ENCODE results near the gene SMIM28. TPM values are rescaled to one million over a fixed set of nuclear protein-coding genes. Genes with fewer than 3 reads are reported as not detected.

The SMIM28 gene
- total RNA-seq, 1 donor from 2014 or later = not detected

DNA sequence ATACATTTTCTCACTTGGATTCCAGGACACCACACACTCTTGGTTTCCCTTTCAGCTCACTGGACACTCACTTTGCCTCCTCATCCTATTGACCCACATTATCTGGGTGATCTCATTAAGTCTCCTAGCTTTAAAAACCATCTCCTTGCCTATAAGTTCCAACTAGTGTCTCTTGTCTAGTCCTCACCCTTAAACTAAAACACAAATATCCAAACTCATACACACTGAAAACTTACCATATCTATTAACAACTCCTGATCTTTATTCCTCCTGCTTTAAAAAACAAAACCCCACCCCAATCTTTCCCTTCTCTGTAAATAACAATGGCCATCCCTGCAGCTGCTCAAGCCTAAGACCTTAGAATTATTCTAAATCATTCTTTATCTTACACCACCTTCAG, 3.5 kb upstream of the SMIM28 start:
- H3K9me3 ChIP-seq (replicated peaks) = no peaks in the 10 kb centered on the region
- TF ChIP-seq CTCF (IDR thresholded peaks at IDR 0.05; ENCODE audit: borderline replicate concordance) = no peak
- no peak for DNase-seq
- no peak overlapping the region for H3K27ac ChIP-seq (replicated peaks)
- intact Hi-C loops (cut with micrococcal nuclease) = no loop called here
- no peaks in the 10 kb centered on the region for H3K4me1 ChIP-seq
- H3K4me3 ChIP-seq = no peak overlapping the region
- H3K27me3 ChIP-seq (ENCODE audit: low read depth) = no peaks in the 10 kb centered on the region
- H3K36me3 ChIP-seq = no peaks in the 10 kb centered on the region

DNA sequence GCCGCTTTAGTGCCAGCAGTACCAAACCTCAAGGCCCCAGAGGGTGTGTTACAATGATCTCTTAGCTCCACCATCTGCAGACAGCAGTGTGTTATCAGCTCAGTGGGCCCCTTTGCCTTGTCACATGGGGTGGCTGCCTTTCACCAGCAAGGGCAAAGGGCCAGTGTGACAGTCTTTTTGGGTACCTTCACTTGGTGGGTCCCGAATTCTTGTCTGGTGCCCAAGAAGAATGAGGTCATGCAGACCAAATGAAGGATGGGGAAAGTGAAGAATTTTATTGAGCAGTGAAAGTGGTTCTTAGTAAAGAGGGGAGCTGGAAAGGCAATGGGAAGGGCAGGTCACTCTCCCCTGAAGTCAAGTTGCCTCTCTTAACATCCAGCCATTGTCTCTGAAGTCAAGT, 2.9 kb upstream of the SMIM28 start:
- Histone ChIP-seq H3K27ac (replicated peaks) (no peak overlapping the region), H3K9me3 (replicated peaks) (no peaks in the 10 kb centered on the region), H3K27me3 (ENCODE audit: low read depth) (no peaks in the 10 kb centered on the region), H3K4me1 (no peaks in the 10 kb centered on the region), H3K36me3 (no peaks in the 10 kb centered on the region), H3K4me3 (no peak overlapping the region)
- intact Hi-C loops (cut with micrococcal nuclease) = no loop called here
- no peak for TF ChIP-seq CTCF (IDR thresholded peaks at IDR 0.05; ENCODE audit: borderline replicate concordance)
- DNase-seq = no peak

GRCh38 chr6:138377042-138377441, 663 bp upstream of the SMIM28 start:
- no peak for DNase-seq
- intact Hi-C loops (cut with micrococcal nuclease) = no loop called here
- Histone ChIP-seq H3K9me3 (replicated peaks) (no peaks in the 10 kb centered on the region), H3K27ac (replicated peaks) (no peak overlapping the region), H3K36me3 (no peaks in the 10 kb centered on the region), H3K27me3 (ENCODE audit: low read depth) (no peaks in the 10 kb centered on the region), H3K4me3 (no peak overlapping the region), H3K4me1 (no peaks in the 10 kb centered on the region)
- no peak for TF ChIP-seq CTCF (IDR thresholded peaks at IDR 0.05; ENCODE audit: borderline replicate concordance)

DNA sequence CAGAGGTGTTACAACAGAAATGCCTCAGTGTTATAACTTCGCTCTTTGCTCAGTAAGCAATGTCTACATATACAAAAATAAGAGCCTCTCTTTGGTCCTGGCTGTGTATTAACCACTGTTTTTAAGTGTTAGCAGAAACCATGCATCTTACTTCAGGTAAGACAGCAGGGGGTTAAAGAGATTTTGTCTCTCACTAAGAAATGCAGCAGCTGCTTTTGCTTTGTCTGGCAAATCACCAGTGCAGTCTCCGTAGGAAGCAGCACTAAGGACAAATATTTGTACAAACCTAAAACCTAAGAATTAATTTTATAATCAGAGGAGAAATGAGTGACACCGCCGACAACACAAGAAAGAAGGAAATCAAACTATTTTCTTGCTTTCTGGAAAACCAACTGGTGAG, 758 bp downstream of the SMIM28 start:
- Histone ChIP-seq H3K36me3 (no peaks in the 10 kb centered on the region), H3K4me3 (no peak overlapping the region), H3K27ac (replicated peaks) (no peak overlapping the region), H3K9me3 (replicated peaks) (no peaks in the 10 kb centered on the region), H3K4me1 (no peaks in the 10 kb centered on the region), H3K27me3 (ENCODE audit: low read depth) (no peaks in the 10 kb centered on the region)
- TF ChIP-seq CTCF (IDR thresholded peaks at IDR 0.05; ENCODE audit: borderline replicate concordance) = no peak
- no peak for DNase-seq
- intact Hi-C loops (cut with micrococcal nuclease) = no loop called here

DNA sequence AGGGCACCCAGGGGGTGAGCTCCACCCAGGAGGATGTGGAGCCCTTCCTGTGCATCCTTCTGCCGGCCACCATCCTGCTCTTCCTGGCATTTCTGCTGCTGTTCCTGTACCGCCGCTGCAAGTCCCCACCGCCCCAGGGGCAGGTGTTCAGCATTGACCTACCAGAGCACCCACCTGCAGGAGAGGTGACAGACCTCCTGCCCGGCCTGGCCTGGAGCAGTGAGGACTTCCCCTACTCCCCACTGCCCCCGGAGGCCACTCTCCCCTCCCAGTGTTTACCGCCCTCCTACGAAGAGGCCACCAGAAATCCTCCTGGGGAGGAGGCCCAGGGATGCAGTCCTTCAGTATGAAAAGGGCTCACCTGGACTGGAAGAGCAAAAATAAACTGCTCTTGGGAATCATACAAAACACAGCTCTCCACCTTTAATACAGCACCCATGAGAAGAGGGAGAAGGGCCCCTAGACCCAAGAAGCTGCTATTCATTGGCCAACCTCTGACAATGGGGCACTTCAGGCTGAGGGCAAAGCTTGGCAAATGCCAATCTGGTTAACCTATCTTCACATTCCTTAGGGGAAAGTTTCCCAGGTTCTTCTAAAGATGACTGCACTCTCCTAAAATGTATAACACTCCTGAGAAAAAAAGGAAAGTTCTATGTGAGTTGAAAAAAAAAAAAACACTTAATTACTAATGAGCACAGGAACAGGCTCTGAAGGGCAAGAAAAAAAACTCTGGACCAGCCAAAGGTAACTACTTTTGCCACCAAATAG, 5.0 kb downstream of the SMIM28 start:
- no peaks in the 10 kb centered on the region for H3K27me3 ChIP-seq (ENCODE audit: low read depth)
- TF ChIP-seq CTCF (IDR thresholded peaks at IDR 0.05; ENCODE audit: borderline replicate concordance) = no peak
- no peaks in the 10 kb centered on the region for H3K4me1 ChIP-seq
- H3K4me3 ChIP-seq = no peak overlapping the region
- H3K9me3 ChIP-seq (replicated peaks) = no peaks in the 10 kb centered on the region
- no peak for DNase-seq
- no peak overlapping the region for H3K27ac ChIP-seq (replicated peaks)
- no peaks in the 10 kb centered on the region for H3K36me3 ChIP-seq
- intact Hi-C loops (cut with micrococcal nuclease) = no loop called here
